SK-N-SH treated with all-trans-retinoic acid at 6 μM for 48 hours (cell line): ENCODE results near the gene KAT6B.
A peak's percentile ranks its signal among the peaks of the same experiment; 100 is the strongest.

Experiments
- ATAC-seq: fragments of 200-7000 bp; cut with Tn5 transposase; 3 replicates; pipeline ENCODE4 v1.9.1; 2020; ENCODE audit warnings: mild to moderate bottlenecking, moderate library complexity
- ARNTL ChIP-seq: fragments of 450-650 bp; formaldehyde crosslinking; IDR thresholded peaks from 2 replicates; pipeline ENCODE4 v1.5.0; 2020; ENCODE audit warnings: low read depth, mild to moderate bottlenecking, moderate library complexity, borderline replicate concordance
- BACH2 ChIP-seq: fragments of 250-450 bp; sonication (Bioruptor Pico); IDR thresholded peaks from 2 replicates; pipeline ENCODE4 v1.9.0; 2021; ENCODE audit warnings: mild to moderate bottlenecking, borderline replicate concordance
- CREB5 ChIP-seq: fragments of 250-450 bp; sonication (Bioruptor Pico); IDR thresholded peaks from 2 replicates; pipeline ENCODE4 v1.5.1; 2020; ENCODE audit warnings: low read depth, mild to moderate bottlenecking, moderate library complexity
- CSDC2 ChIP-seq: fragments of 250-450 bp; sonication (Bioruptor Pico); IDR thresholded peaks from 2 replicates; pipeline ENCODE4 v1.5.0; 2020; ENCODE audit warnings: mild to moderate bottlenecking, moderate library complexity
- CSRNP3 ChIP-seq: fragments of 250-450 bp; sonication (Bioruptor Pico); IDR thresholded peaks from 2 replicates; pipeline ENCODE4 v1.5.1; 2021; ENCODE audit warnings: mild to moderate bottlenecking, moderate library complexity
- GLIS3 ChIP-seq: fragments of 250-450 bp; sonication (Bioruptor Pico); IDR thresholded peaks from 2 replicates; pipeline ENCODE4 v1.5.0; 2020; ENCODE audit warnings: mild to moderate bottlenecking, moderate library complexity
- ISL1 ChIP-seq: fragments of 250-450 bp; sonication (Bioruptor Pico); IDR thresholded peaks from 2 replicates; pipeline ENCODE4 v2.1.2; 2022; ENCODE audit warnings: mild to moderate bottlenecking, moderate library complexity
- OSR1 ChIP-seq: fragments of 250-450 bp; sonication (Bioruptor Pico); IDR thresholded peaks from 2 replicates; pipeline ENCODE4 v1.8.0; 2022; ENCODE audit warnings: moderate library complexity, mild to moderate bottlenecking, inconsistent platforms
- PATZ1 ChIP-seq: fragments of 250-450 bp; sonication (Bioruptor Pico); IDR thresholded peaks from 2 replicates; pipeline ENCODE4 v1.8.0; 2020; ENCODE audit warnings: mild to moderate bottlenecking, moderate library complexity, borderline replicate concordance
- POU6F1 ChIP-seq: fragments of 250-450 bp; sonication (Bioruptor Pico); IDR thresholded peaks from 2 replicates; pipeline ENCODE4 v1.8.0; 2021; ENCODE audit warnings: low read depth, mild to moderate bottlenecking, moderate library complexity, borderline replicate concordance
- RARB ChIP-seq: fragments of 250-450 bp; sonication (Bioruptor Pico); IDR thresholded peaks from 2 replicates; pipeline ENCODE4 v1.8.0; 2021; ENCODE audit warnings: mild to moderate bottlenecking, moderate library complexity
- SNAI2 ChIP-seq: fragments of 250-450 bp; sonication (Bioruptor Pico); IDR thresholded peaks from 2 replicates; pipeline ENCODE4 v1.5.0; 2020; ENCODE audit warnings: mild to moderate bottlenecking, moderate library complexity
- TCF4 ChIP-seq: fragments of 250-450 bp; sonication (Bioruptor Pico); IDR thresholded peaks from 2 replicates; pipeline ENCODE4 v1.8.0; 2021; ENCODE audit warnings: mild to moderate bottlenecking, moderate library complexity, borderline replicate concordance
- TOX ChIP-seq: fragments of 250-450 bp; sonication (Bioruptor Pico); IDR thresholded peaks from 2 replicates; pipeline ENCODE4 v1.8.0; 2021; ENCODE audit warnings: mild to moderate bottlenecking, moderate library complexity, borderline replicate concordance
- TSHZ2 ChIP-seq: fragments of 250-450 bp; sonication (Bioruptor Pico); IDR thresholded peaks from 2 replicates; pipeline ENCODE4 v1.5.0; 2020; ENCODE audit warnings: mild to moderate bottlenecking, moderate library complexity
- ZC3H10 ChIP-seq: fragments of 250-450 bp; sonication (Bioruptor Pico); IDR thresholded peaks from 2 replicates; pipeline ENCODE4 v1.5.1; 2021; ENCODE audit warnings: mild to moderate bottlenecking, moderate library complexity
- ZFP3 ChIP-seq: fragments of 250-450 bp; sonication (Bioruptor Pico); IDR thresholded peaks from 2 replicates; pipeline ENCODE4 v1.5.0; 2020; ENCODE audit warnings: mild to moderate bottlenecking, moderate library complexity
- ZFP30 ChIP-seq: fragments of 450-650 bp; formaldehyde crosslinking; IDR thresholded peaks from 2 replicates; pipeline ENCODE4 v1.5.0; 2022; ENCODE audit warnings: mild to moderate bottlenecking, moderate library complexity
- ZNF565 ChIP-seq: fragments of 450-650 bp; formaldehyde crosslinking; conservative IDR thresholded peaks from 2 replicates; pipeline ENCODE4 v1.5.0; 2020; ENCODE audit warnings: low read depth, mild to moderate bottlenecking, moderate library complexity
- ZNF70 ChIP-seq: fragments of 450-650 bp; formaldehyde crosslinking; IDR thresholded peaks from 2 replicates; pipeline ENCODE4 v1.5.0; 2020; ENCODE audit warnings: mild to moderate bottlenecking, moderate library complexity
- ZNF8 ChIP-seq: fragments of 450-650 bp; formaldehyde crosslinking; IDR thresholded peaks from 2 replicates; pipeline ENCODE4 v1.5.0; 2020; ENCODE audit warnings: mild to moderate bottlenecking, moderate library complexity

KAT6B gene

GRCh38 chr10:74925291-74925690, 98.9 kb downstream of the KAT6B start:
- TF ChIP-seq POU6F1 (CRISPR knock-in tag) (no peak), OSR1 (CRISPR knock-in tag) (no peak), CSDC2 (CRISPR knock-in tag) (no peak), TOX (no peak), ZFP30 (CRISPR knock-in tag) (no peak), ZNF565 (CRISPR knock-in tag) (no peak), TCF4 (CRISPR knock-in tag) (no peak), ISL1 (no peak)
- no peak for ATAC-seq

- ATAC-seq: no peak
- TF ChIP-seq TCF4 (CRISPR knock-in tag) (peak; percentile 66; the same call in 1 of the 2 replicates), ARNTL (no peak)
These were observed 99.3 kb downstream of the KAT6B start for GRCh38 chr10:74925708-74926107.

- no peak for TF ChIP-seq ZFP3
- no peak for ATAC-seq
These were observed 100.6 kb downstream of the KAT6B start for GRCh38 chr10:74926791-74927585.

- TF ChIP-seq ARNTL (no peak), PATZ1 (CRISPR knock-in tag) (no peak), BACH2 (CRISPR knock-in tag) (no peak)
These were observed 101.3 kb downstream of the KAT6B start for GRCh38 chr10:74927701-74928100.

GRCh38 chr10:74928742-74929191, 102.4 kb downstream of the KAT6B start:
- peak; percentile 46 for ATAC-seq
- TF ChIP-seq ZC3H10 (no peak), ZNF8 (CRISPR knock-in tag) (no peak), POU6F1 (CRISPR knock-in tag) (no peak), SNAI2 (CRISPR knock-in tag) (no peak), ZNF70 (CRISPR knock-in tag) (no peak)

More at GRCh38 chr10:74927701-74928100, 101.3 kb downstream of the KAT6B start:
- no peak for ATAC-seq

GRCh38 chr10:74929197-74929596, 102.8 kb downstream of the KAT6B start:
- ATAC-seq: peak; percentile 57
- 0 out of 2 replicates have a peak, but pooled peaks have one; percentile 64 for TF ChIP-seq RARB (CRISPR knock-in tag)
- TF ChIP-seq CSRNP3 (CRISPR knock-in tag): no peak
- no peak for TF ChIP-seq OSR1 (CRISPR knock-in tag)
- no peak for TF ChIP-seq CREB5 (CRISPR knock-in tag)
- TF ChIP-seq GLIS3 (CRISPR knock-in tag): no peak
- TF ChIP-seq TSHZ2 (CRISPR knock-in tag): no peak
- TF ChIP-seq ZFP3: no peak
- TF ChIP-seq POU6F1 (CRISPR knock-in tag): no peak
